HUES64 (cell line): ENCODE data around the gene SEMA4D.

Source experiments
- H3K27ac ChIP-seq: 2 replicates; pipeline ENCODE4 v1.7.0; 2013; ENCODE audit warnings: low read depth, low read length, inconsistent platforms
- H3K27me3 ChIP-seq: 2 replicates; pipeline ENCODE4 v1.6.1; 2013; ENCODE audit warnings: mild to moderate bottlenecking, low read length; ENCODE audit not compliant: insufficient read depth
- H3K36me3 ChIP-seq: 2 replicates; pipeline ENCODE4 v1.6.1; 2013; ENCODE audit warnings: mild to moderate bottlenecking, low read length; ENCODE audit not compliant: insufficient read depth
- H3K4me1 ChIP-seq: 2 replicates; pipeline ENCODE4 v1.6.1; 2013; ENCODE audit warnings: mild to moderate bottlenecking, low read length, moderate library complexity; ENCODE audit not compliant: insufficient read depth
- H3K4me3 ChIP-seq: 2 replicates; pipeline ENCODE4 v1.5.1; 2013; ENCODE audit warnings: mild to moderate bottlenecking, low read length, moderate library complexity
- H3K9ac ChIP-seq: 2 replicates; pipeline ENCODE4 v1.6.1; 2013; ENCODE audit warnings: mild to moderate bottlenecking, low read depth, low read length
- H3K9me3 ChIP-seq: 2 replicates; pipeline ENCODE4 v1.6.1; 2013; ENCODE audit warnings: low read depth, low read length; ENCODE audit not compliant: insufficient read depth
- WGBS: fragments of 150-250, 120-280 bp; methylation state at CpG from one replicate; pipeline ENCODE4 v1.1.7; 2013; ENCODE audit warnings: missing lambda C conversion rate; 5-methylcytosine and 5-hydroxymethylcytosine counted together

SEMA4D gene

GRCh38 chr9:89514956-89515355 lies 17.0 kb upstream of the SEMA4D start:
- 89% methylated on average over 6 of the region's 6 CpGs for WGBS
- Histone ChIP-seq H3K27me3 (no peaks in the 10 kb centered on the region), H3K4me1 (no peaks in the 10 kb centered on the region), H3K36me3 (no peaks in the 10 kb centered on the region), H3K4me3 (no peak overlapping the region), H3K27ac (no peak overlapping the region), H3K9ac (no peak overlapping the region), H3K9me3 (no peaks in the 10 kb centered on the region)

- H3K4me3 ChIP-seq, result no peak overlapping the region
- no peak overlapping the region for H3K9ac ChIP-seq
- H3K27ac ChIP-seq, result no peak overlapping the region
- no peaks in the 10 kb centered on the region for H3K36me3 ChIP-seq
- 81% methylated on average over 5 of the region's 5 CpGs for WGBS
- no peaks in the 10 kb centered on the region for H3K4me1 ChIP-seq
- no peaks in the 10 kb centered on the region for H3K27me3 ChIP-seq
- no peaks in the 10 kb centered on the region for H3K9me3 ChIP-seq
Measured at GRCh38 chr9:89514337-89514736, 16.4 kb upstream of the SEMA4D start.

GRCh38 chr9:89513837-89514236 lies 15.9 kb upstream of the SEMA4D start:
- H3K9me3 ChIP-seq, result no peaks in the 10 kb centered on the region
- H3K4me3 ChIP-seq, result no peak overlapping the region
- no peak overlapping the region for H3K27ac ChIP-seq
- H3K4me1 ChIP-seq, result no peaks in the 10 kb centered on the region
- no peaks in the 10 kb centered on the region for H3K36me3 ChIP-seq
- H3K27me3 ChIP-seq, result no peaks in the 10 kb centered on the region
- WGBS, result 92% methylated on average over 3 of the region's 3 CpGs
- no peak overlapping the region for H3K9ac ChIP-seq

- 92% methylated on average over 7 of the region's 7 CpGs for WGBS
- Histone ChIP-seq H3K4me3 (no peak overlapping the region), H3K9ac (no peak overlapping the region), H3K36me3 (no peaks in the 10 kb centered on the region), H3K4me1 (0 out of 2 replicates have a peak, but pooled peaks cover 5% of the 10 kb centered on the region), H3K9me3 (no peaks in the 10 kb centered on the region), H3K27me3 (no peaks in the 10 kb centered on the region), H3K27ac (no peak overlapping the region)
Measured at GRCh38 chr9:89512382-89512781, 14.5 kb upstream of the SEMA4D start.

GRCh38 chr9:89508951-89509615 lies 11.2 kb upstream of the SEMA4D start:
- Histone ChIP-seq H3K9me3 (no peaks in the 10 kb centered on the region), H3K27ac (no peak overlapping the region), H3K4me3 (no peak overlapping the region), H3K27me3 (no peaks in the 10 kb centered on the region), H3K9ac (no peak overlapping the region), H3K4me1 (peaks cover 11% of the 10 kb centered on the region), H3K36me3 (no peaks in the 10 kb centered on the region)
- WGBS, result 93% methylated on average over 7 of the region's 7 CpGs

GRCh38 chr9:89505911-89506310 lies 8.0 kb upstream of the SEMA4D start:
- Histone ChIP-seq H3K9ac (no peak overlapping the region), H3K4me3 (no peak overlapping the region), H3K4me1 (peaks cover 11% of the 10 kb centered on the region), H3K27me3 (no peaks in the 10 kb centered on the region), H3K36me3 (no peaks in the 10 kb centered on the region), H3K9me3 (no peaks in the 10 kb centered on the region), H3K27ac (no peak overlapping the region)
- WGBS, result 84% methylated on average over 6 of the region's 6 CpGs

GRCh38 chr9:89505048-89505447 lies 7.1 kb upstream of the SEMA4D start:
- Histone ChIP-seq H3K9me3 (no peaks in the 10 kb centered on the region), H3K36me3 (no peaks in the 10 kb centered on the region), H3K27ac (no peak overlapping the region), H3K4me1 (peaks cover 11% of the 10 kb centered on the region), H3K4me3 (no peak overlapping the region), H3K9ac (no peak overlapping the region), H3K27me3 (no peaks in the 10 kb centered on the region)

GRCh38 chr9:89502671-89503070 lies 4.8 kb upstream of the SEMA4D start:
- Histone ChIP-seq H3K27ac (no peak overlapping the region), H3K9ac (no peak overlapping the region), H3K27me3 (no peaks in the 10 kb centered on the region), H3K9me3 (no peaks in the 10 kb centered on the region), H3K36me3 (no peaks in the 10 kb centered on the region), H3K4me3 (no peak overlapping the region), H3K4me1 (peaks cover 21% of the 10 kb centered on the region)
- 70% methylated on average over 5 of the region's 5 CpGs for WGBS

GRCh38 chr9:89502038-89502601 lies 4.2 kb upstream of the SEMA4D start:
- no peak overlapping the region for H3K27ac ChIP-seq
- WGBS, result 94% methylated on average over 5 of the region's 6 CpGs
- H3K4me3 ChIP-seq, result no peak overlapping the region
- H3K36me3 ChIP-seq, result no peaks in the 10 kb centered on the region
- H3K9ac ChIP-seq, result no peak overlapping the region
- H3K27me3 ChIP-seq, result no peaks in the 10 kb centered on the region
- H3K9me3 ChIP-seq, result no peaks in the 10 kb centered on the region
- peaks cover 18% of the 10 kb centered on the region for H3K4me1 ChIP-seq

GRCh38 chr9:89501311-89501898 lies 3.5 kb upstream of the SEMA4D start:
- H3K27ac ChIP-seq, result no peak overlapping the region
- H3K4me1 ChIP-seq, result peaks cover 25% of the 10 kb centered on the region
- no peaks in the 10 kb centered on the region for H3K9me3 ChIP-seq
- H3K9ac ChIP-seq, result no peak overlapping the region
- no peaks in the 10 kb centered on the region for H3K36me3 ChIP-seq
- no peaks in the 10 kb centered on the region for H3K27me3 ChIP-seq
- no peak overlapping the region for H3K4me3 ChIP-seq
- WGBS, result 92% methylated on average over 12 of the region's 12 CpGs

GRCh38 chr9:89500008-89500407 lies 2.1 kb upstream of the SEMA4D start:
- no peak overlapping the region for H3K9ac ChIP-seq
- no peaks in the 10 kb centered on the region for H3K27me3 ChIP-seq
- WGBS, result 85% methylated on average over 5 of the region's 5 CpGs
- H3K9me3 ChIP-seq, result no peaks in the 10 kb centered on the region
- no peaks in the 10 kb centered on the region for H3K36me3 ChIP-seq
- H3K4me3 ChIP-seq, result no peak overlapping the region
- peaks cover 29% of the 10 kb centered on the region for H3K4me1 ChIP-seq
- no peak overlapping the region for H3K27ac ChIP-seq
